DMS53 treated with DMSO at 0.1 percent for 48 hours (cell line): ENCODE results near the gene AKAP6.

Experiments
- DNase-seq: peaks from one replicate; lab custom pipeline; 2025; ENCODE audit not compliant: unreplicated experiment; lab: John Stamatoyannopoulos, UW

AKAP6 gene

DNA sequence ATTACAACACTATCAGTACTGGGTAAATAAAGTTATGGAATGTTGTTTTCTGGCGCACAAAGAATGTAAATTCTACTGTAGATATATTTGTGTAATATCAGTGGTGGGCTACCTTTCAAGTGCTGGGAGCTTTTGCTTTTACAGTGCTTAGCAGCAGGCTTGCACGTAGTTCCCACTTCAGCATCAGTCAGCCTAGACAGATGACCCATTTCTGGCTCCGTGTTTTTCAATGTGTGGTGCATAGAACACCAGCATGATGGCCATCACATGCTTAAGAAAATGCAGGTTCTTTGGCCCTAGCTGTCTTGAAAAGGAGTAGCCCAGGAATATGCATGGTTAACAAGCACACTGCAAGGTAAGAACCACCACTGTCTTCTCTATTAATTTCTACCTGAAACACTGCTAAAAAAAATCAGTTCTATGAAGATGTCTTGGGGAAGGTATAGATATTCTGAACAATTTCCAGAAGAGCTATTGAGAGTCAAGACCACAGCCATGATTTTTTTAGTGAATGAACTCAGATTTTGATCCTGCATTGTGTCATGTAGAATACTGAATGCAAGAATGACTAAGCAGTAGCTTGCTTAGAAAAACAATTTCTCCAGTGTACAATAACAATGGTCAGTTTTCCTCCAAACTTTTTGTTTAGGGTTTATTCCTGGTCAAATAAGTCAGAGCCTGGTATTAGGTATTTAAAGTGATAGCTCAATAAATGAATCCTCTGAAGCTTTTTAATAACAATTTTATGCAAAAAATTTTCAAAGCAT, 195.7 kb downstream of the AKAP6 start:
- no peak for DNase-seq

- no peak for DNase-seq
Observed at GRCh38 chr14:32525591-32525990, 196.5 kb downstream of the AKAP6 start.

- no peak for DNase-seq
Observed at GRCh38 chr14:32530800-32531199, 201.7 kb downstream of the AKAP6 start.

DNA sequence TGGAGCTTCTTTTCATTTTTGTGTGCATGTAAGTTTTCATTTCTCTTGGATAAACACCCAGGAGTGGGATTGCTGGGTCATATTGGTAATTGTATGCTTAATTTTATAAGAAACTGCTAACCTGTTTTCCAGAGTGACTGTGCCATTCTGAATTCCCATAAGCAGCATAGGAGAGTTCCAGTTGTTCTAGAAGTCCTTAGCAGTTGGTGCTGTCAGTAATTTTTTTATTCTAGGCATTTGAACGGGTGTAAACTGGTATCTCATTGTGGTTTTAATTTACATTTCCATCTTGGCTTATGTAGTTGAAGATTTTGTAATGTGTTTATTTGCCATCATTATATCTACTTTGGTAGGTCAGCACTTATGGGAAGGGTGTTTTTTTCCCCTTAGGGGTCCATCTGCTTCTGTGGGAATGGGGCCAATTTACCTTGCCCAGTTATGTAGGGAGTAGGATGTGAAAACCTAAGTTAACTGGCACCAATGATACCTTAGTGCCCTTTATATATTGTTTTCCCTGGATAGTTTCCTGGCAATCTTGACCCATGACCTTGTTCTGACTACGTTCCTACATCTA, 202.9 kb downstream of the AKAP6 start:
- no peak for DNase-seq

- no peak for DNase-seq
Observed at GRCh38 chr14:32534145-32534544, 205.0 kb downstream of the AKAP6 start.

DNA sequence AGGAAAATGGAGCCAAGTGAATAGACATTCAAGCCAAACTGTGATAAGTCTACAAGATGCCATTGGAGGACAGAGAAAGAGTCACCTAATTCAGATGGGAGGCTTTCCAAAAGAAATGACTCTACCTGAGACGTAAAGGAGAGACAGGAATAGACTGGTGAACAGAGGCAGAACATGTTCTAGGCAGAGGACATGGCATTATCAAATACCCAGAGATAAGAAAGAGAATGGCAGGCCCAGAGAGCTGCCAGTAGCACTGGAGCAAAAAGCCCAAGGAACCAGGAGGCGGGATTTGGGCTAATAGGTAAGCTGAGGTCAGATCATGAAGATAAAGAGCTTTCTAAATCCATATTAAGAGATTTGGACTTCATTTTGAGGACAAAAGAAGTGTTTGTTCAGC, 207.1 kb downstream of the AKAP6 start:
- no peak for DNase-seq

DNA sequence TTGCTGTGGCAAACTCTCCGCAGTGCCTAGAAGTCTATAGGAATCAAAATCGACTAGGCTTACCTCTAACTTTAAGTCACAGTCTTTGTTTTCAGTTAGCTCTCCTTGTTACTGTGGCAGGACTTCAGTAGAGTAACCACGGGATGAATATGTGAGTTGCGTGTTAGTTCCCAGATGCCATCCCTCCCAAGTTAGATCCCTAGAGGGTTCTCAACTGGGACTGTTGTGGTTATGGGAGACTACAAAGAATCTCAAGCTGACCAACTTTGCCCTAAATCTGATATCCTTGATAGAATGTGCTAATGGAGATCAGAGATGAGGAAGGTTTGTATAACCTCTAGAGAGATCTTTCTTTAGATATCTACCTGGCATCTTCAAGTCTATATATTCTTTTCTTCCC, 208.1 kb downstream of the AKAP6 start:
- no peak for DNase-seq

GRCh38 chr14:32542507-32542906, 213.4 kb downstream of the AKAP6 start:
- no peak for DNase-seq

GRCh38 chr14:32545095-32545494, 216.0 kb downstream of the AKAP6 start:
- DNase-seq = no peak

DNA sequence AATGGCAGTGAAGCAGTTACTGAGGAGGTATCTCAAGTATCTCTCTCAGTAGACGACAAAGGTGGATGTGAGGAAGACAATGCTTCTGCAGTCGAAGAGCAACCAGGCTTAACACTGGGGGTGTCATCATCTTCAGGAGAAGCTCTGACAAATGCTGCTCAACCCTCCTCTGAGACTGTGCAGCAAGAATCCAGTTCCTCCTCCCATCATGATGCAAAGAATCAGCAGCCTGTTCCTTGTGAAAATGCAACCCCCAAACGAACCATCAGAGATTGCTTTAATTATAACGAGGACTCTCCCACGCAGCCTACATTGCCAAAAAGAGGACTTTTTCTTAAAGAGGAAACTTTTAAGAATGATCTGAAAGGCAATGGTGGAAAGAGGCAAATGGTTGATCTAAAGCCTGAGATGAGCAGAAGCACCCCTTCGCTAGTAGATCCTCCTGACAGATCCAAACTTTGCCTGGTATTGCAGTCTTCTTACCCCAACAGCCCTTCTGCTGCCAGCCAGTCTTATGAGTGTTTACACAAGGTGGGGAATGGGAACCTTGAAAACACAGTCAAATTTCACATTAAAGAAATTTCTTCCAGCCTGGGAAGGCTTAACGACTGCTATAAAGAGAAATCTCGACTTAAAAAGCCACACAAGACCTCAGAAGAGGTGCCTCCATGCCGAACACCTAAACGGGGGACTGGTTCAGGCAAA, 216.6 kb downstream of the AKAP6 start:
- DNase-seq = no peak

DNA sequence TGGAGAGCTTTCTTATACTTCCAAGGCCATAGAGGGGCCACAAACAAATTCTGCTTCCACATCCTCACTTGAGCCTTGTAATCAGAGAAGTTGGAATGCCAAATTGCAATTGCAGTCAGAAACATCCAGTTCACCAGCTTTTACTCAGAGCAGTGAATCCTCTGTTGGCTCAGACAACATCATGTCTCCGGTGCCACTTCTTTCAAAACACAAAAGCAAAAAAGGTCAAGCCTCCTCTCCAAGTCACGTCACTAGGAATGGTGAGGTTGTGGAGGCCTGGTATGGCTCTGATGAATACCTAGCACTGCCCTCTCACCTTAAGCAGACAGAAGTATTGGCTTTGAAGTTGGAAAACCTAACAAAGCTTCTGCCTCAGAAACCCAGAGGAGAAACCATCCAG, 217.1 kb downstream of the AKAP6 start:
- no peak for DNase-seq

- DNase-seq = no peak
Observed at GRCh38 chr14:32552766-32553165, 223.7 kb downstream of the AKAP6 start.

- no peak for DNase-seq
Observed at GRCh38 chr14:32559048-32559447, 229.9 kb downstream of the AKAP6 start.

GRCh38 chr14:32559590-32559989, 230.5 kb downstream of the AKAP6 start:
- DNase-seq = no peak

DNA sequence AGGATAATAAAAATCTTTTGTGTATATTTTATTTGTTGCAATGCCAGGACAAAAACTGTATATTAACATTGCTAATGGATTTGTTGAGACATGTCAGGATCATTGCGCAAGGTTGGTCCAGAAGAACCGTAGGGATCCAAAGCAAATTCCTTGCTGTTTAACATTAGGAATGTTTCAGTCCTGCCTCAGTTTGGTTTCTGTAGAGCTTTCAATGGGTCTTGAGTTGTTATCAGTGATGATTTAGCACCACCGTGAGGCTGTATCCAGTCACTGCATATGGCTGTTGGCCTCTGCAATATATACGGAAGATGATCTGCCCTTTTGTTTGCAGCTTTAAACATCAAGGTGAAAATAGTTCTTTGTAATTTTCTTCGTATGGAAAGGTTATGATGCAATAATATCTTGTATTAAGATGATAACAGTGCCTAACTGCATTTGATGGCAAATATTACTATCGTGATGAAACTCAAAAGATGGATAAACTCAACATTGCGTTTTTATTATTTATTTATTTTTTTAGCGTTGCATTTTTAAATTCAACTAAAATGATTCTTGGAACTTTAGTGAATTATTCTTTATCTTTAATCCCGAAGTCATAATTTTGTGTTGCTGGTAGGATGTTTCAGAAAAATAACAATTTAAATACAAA, 231.2 kb downstream of the AKAP6 start:
- peak; percentile 74 for DNase-seq

DNA sequence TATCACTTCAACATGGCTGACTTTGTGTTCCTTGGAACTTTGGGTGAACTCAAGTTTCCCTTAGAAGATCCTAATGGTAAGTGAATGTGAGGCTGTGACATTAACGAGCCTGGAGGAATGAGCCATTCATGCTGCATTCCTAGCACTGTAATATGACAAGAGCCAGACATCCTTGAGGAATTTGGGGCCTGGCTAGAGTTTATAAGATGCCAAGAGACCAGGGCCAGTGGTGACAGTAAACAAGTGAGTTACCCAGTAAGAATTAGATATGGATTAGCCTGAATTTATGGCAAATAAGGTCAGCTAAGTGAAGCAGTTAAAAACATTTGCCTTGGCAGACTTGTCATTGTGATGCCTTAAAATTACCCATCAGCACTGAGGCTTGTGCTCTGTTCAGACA, 232.4 kb downstream of the AKAP6 start:
- no peak for DNase-seq

GRCh38 chr14:32564596-32564995, 235.5 kb downstream of the AKAP6 start:
- no peak for DNase-seq

GRCh38 chr14:32565256-32565655, 236.2 kb downstream of the AKAP6 start:
- DNase-seq = peak; percentile 0

GRCh38 chr14:32567543-32568384, 238.7 kb downstream of the AKAP6 start:
- no peak for DNase-seq

DNA sequence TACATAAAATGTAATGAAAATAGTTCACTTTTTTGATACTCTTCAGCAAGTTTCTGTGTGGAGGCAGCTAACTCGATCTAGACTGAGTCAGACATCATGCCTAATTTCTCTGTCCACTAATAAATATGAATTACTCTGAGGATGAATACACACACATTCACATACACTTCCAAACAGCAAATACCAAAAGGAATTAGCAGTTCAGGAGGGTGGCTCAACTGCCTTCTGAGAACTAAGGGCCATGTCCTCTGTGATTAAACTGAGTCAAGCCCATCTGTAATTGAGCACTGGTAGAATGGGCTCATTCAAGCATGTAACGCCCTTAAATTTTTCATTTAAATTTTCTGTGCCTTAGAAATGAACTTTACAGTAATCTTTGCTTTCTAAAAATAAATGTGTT, 242.5 kb downstream of the AKAP6 start:
- DNase-seq = no peak
